A172 (cell line): ENCODE measurements around the gene HAPSTR1. TPM values are rescaled to one million over a fixed set of nuclear protein-coding genes. Genes with fewer than 3 reads are reported as not detected.
"Not testable (repeated sequence)": the region's sequence is repeated elsewhere in the genome, so short reads cannot be mapped to it uniquely, and the experiment has no call there.

Source experiments
- DNase-seq: peaks from one replicate; pipeline ENCODE4 v3.0.0-alpha.2; 2015; ENCODE audit warnings: low spot score
- total RNA-seq: library from RNA; depleted of rRNA; stranded (reverse); fragments of >200 nt; shearing (Covaris generic); gene quantifications from 2 replicates; pipeline ENCODE4 v1.2.3, GENCODE V29; 2014; rRNA removed

HAPSTR1 gene
- 66.3 and 79.6 TPM in 2 replicates for total RNA-seq

- DNase-seq = peak; percentile 100
These were observed at the start of gene HAPSTR1 for GRCh38 chr16:9090960-9091866. HAPSTR1 (plus strand) TSS chr16:9091644; CDS start chr16:9092045, 401 bp downstream.

GRCh38 chr16:9042533-9042932, 48.9 kb upstream of the HAPSTR1 start:
- no peak for DNase-seq

- no peak for DNase-seq
These were observed 48.3 kb upstream of the HAPSTR1 start for GRCh38 chr16:9042964-9043680.

- not testable (repeated sequence) for DNase-seq
These were observed 45.9 kb upstream of the HAPSTR1 start for GRCh38 chr16:9045562-9045961.

DNA sequence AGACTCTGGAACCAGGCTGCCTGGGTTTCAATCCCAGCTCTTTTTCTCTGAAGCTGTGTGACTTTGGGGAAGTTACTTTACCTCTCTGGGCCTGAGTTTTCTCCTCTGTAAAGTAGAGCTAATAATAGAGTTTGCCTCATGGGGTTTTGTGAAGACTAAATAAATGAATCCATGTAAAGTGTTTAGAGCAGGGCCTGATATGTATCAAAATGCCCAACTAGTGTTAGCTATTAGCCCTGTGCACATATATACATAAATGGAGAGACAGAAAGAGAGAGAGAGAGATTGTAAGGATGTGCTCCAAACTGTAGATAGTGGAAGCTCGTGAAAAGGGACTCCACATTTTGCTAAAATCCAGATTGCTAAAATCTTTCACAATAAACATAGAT, 44.8 kb upstream of the HAPSTR1 start:
- DNase-seq = no peak

- DNase-seq = peak; percentile 100
These were observed 43.6 kb upstream of the HAPSTR1 start for GRCh38 chr16:9047689-9048301.

DNA sequence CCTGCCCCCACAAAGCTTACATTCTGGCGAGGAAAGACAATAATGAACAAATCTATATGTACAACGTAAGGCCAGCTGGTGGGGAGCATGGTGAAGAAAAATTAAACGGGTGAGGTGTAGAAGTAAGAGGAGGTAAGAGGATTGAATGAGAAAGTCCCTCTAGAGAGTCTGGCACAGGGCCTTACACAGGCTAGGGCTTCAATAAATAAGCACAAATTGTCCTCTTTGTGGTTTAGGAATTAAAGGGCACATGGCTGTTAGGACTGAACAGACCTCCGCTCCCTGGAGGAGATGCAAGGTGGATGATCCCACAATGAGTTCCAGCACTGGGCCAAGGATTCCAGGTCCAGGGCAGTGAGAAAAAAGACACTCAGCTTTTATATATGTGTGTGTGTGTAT, 43.1 kb upstream of the HAPSTR1 start:
- DNase-seq = peak; percentile 41

DNA sequence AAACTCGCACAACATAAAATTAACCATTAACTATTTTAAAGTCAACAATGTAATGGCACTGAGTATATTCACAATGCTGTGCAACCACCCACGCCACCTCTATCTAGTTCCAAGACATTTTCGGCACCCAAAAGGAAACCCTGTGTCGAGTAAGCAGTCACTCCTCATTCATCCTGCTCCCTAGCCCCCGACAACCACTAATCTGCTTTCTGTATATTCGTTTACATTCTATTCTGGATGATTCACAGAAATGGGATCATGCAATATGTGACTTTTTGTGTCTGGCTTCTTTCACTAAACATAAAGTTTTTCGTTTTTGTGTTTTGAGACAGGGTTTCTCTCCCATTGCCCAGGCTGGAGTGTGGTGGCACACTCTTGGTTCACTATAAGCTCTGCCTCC, 42.2 kb upstream of the HAPSTR1 start:
- peak; percentile 29 for DNase-seq

DNA sequence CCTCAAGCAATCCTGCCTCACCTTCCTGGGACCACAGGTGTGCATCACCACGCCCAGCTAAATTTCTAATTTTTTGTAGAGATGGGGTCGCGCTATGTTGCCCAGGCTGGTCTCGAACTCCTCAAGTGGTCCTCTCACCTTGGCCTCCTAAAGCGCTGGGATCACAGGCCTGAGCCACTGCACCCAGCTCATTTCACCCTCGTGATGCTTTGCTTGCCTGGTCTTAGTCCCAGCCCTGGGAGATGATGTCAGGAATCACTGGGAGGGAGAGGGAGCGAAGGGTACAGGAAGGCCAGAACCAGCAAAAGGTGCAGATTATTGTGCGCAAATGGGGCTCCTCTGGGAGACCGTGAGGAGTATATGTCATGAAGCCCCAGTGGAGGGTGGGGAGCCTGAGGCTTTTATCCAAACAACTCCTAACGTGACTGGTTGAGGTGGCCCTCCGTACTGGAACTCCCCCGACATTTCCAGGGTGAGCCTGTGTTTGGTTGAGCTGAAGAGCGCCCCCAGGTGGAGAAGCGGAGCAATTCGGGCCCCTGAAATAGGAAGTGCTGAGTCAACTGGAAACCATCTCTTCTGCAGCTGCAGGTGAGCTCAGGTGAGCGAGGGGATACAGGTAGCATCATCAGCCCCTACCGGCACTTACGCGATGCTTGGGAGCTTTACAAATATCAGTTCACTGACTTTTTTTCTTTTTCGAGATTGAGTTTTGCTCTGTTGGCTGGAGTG, 41.2 kb upstream of the HAPSTR1 start:
- DNase-seq = no peak

DNA sequence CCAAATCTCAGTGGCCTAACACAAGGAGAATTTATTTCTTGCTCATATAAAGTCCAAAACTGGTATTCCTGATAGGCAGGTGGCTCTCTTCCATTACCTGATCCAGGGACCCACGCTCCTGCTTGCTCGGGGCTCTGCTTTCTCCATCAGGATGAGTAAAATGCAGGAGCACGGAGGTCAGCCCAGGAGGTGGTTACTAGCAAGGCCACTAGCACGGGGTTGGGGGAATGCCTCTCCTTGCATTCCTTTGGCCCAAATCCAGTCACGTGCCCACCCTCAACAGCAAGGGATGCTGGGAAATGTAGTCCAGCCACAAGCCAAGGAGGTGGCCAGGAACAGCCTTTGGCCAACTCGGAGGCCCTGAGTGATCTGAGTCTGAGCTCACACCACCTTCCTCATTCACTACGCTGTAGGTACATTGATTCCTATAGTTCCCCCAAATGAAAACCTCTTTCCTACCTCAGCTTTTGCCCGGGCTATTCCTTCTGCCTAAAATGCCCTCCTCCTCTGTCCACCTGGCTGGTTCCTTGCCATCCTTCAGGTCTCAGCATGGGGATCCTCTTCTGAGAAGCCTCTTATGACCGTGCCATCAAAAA, 38.3 kb upstream of the HAPSTR1 start:
- peak; percentile 79 for DNase-seq

DNA sequence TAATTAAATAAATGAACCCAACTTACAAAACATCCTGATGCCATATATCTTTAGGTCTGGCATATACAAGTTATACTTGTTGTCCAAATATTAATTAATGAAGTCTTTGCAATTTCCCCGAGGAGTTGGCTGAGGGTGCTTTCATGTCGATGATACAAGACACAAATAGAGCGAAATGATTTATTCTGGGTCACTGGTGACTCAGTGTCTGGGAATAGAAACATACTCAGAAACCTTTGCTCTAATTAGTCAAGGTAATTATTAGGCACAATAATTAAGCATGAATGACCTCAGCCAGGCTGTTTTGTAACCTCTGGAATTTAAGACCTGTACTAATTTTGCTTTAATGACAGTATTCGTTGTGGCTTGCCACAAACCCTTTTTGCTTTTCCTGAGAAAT, 37.0 kb upstream of the HAPSTR1 start:
- DNase-seq = no peak

DNA sequence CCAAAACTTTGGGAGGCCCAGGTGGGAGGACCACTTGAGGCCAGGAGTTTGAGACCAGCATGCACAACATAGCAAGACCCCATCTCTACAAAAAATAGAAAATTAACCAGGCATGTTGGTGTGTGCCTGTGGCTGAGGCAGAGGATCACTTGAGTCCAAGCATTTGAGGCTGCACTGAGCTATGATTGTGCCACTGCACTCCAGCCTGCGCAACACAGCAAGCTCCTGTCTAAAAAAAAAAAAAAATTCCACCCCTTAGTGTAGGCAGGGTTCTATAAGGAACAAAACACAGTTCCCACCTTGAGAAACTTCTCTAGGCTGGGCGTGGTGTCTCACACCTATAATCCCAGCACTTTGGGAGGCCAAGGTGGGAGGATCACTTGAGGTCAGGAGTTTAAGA, 36.3 kb upstream of the HAPSTR1 start:
- DNase-seq = no peak

DNA sequence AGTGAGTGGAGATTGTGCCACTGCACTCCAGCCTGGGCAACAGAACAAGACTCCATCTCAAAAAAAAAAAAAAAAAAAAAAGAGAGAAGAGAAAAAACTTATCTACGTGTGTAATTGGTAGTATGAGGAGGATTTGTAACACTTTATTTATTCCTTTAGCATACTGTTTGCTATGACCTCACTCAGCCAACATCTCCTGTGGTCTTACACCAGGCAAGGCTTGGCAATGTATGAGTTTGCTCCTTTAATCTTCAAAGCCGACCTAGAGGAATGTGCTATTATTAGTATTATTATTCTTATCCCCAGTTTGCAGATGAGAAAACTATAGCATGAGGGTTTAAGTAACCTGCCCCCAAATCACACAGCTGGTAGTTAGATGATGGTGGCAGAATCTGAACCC, 35.8 kb upstream of the HAPSTR1 start:
- no peak for DNase-seq

DNA sequence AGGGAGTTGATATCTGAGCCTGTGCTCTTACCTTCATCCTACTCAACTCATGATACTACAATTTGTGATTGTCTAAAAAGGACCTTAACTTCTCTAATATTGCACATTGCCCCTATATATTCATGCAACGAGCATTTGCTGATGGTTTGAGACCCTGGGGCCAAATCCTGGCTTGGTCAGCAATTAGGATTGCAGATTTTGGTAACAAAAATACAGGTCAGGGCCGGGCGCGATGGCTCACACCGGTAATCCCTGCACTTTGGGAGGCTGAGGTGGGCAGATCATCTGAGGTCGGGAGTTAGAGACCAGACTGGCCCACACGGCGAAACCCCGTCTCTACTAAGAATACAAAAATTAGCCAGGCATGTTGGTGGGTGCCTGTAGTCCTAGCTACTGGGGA, 35.4 kb upstream of the HAPSTR1 start:
- DNase-seq = no peak

DNA sequence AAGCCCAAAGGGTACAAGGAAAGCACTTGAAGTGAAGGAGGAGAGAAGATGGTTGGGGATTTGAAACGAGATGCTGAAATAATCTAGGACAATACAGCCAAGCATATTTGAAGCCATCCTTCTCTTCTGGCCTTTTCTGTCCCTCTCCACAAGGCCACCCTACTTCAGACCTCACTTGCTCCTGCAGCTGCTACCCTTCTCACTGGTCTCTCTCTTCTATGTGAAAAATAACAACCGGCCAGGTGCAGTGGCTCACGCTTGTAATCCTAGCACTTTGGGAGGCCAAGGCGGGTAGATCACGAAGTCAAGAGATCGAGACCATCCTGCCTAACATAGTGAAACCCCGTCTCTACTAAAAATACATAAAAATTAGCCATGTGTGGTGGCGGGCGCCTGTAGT, 33.2 kb upstream of the HAPSTR1 start:
- DNase-seq = no peak

GRCh38 chr16:9060225-9060624, 31.2 kb upstream of the HAPSTR1 start:
- no peak for DNase-seq

DNA sequence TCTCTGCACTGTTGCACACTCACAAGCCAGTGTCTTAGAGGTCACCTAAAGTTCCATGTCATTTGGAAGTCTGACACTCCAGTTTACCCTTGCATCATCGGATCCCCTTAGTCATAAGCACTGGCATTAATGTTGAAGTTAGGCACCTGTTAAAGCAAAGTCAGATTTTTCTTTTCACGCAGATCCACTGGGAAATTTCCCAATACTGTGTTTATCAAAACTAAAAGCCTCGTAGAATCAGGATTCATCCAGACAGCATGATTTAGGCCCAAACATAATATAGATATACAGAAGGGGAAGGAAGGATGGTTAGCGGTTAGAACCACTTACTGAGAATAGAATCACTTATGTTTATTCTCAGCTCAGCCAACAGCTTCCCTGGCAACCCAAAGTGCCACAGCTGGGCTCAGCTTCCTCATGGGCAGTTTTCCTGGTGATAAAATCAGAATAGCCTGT, 30.1 kb upstream of the HAPSTR1 start:
- DNase-seq = peak; percentile 40

DNA sequence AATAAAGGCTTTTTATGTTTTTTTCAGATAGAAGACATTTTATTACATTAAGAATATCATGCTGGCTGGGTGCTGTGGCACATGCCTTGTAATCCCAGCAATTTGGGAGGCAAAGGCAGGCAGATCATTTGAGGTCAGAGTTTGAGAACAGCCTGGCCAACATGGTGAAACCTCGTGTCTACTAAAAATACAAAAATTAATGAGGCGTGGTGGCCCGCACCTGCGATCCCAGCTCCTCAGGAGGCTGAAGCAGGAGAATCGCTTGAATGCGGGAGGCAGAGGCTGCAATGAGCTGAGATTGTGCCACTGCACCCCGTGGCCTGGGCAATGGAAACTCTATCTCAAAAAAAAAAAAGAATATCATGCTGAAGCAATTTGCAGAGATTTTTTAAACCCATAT, 29.1 kb upstream of the HAPSTR1 start:
- no peak for DNase-seq

- no peak for DNase-seq
These were observed 26.4 kb upstream of the HAPSTR1 start for GRCh38 chr16:9065077-9065476.

DNA sequence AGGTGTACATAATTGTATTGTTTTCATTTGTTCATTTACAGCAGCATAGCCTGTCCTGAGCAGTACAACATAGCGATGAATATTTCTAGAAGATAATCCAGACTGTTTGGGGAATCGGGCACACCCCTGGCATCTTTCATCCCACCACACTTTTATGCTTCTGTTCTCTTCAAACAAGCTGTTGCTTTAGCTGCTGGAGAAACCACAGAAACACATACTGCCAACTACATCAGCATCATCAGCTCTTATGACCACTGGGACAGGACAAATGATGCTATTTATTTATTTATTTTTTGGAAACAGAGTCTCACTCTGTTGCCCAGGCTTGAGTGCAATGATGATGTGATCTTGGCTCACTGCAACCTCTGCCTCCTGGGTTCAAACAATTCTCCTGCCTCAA, 22.6 kb upstream of the HAPSTR1 start:
- DNase-seq = no peak

- DNase-seq = no peak
These were observed 21.2 kb upstream of the HAPSTR1 start for GRCh38 chr16:9070254-9070653.
